NCI-H2081 treated with DMSO at 0.1 percent for 48 hours (cell line): Measurements from ENCODE around the gene USP13.
"Not testable (repeated sequence)": the region's sequence is repeated elsewhere in the genome, so short reads cannot be mapped to it uniquely, and the experiment has no call there.

Source experiments
- DNase-seq: peaks from one replicate; lab custom pipeline; 2025; lab: John Stamatoyannopoulos, UW

USP13 gene

GRCh38 chr3:179735321-179735720, 82.5 kb downstream of the USP13 start:
- DNase-seq, result no peak

DNA sequence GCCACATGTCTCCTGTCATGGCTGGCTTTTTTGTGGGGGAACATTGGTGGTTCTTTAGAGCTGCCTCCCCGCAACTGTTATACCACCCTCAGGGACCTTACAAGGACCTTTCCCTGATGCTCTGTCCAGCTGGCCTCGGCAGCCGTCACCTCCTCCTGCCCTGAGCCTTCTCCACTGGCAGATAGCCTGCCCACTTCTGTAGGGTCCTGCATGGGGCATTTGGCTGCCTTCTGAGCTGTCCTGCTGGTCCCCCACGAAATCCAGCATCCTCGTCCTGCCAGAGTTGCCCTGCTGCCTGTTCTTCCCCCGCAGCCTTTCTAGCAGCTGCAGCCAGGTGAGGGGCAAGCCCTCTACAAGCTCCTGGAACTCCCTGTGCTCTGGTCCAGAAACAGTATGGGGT, 86.2 kb downstream of the USP13 start:
- no peak for DNase-seq

- DNase-seq, result no peak
These were observed 87.2 kb downstream of the USP13 start for GRCh38 chr3:179739816-179740594.

DNA sequence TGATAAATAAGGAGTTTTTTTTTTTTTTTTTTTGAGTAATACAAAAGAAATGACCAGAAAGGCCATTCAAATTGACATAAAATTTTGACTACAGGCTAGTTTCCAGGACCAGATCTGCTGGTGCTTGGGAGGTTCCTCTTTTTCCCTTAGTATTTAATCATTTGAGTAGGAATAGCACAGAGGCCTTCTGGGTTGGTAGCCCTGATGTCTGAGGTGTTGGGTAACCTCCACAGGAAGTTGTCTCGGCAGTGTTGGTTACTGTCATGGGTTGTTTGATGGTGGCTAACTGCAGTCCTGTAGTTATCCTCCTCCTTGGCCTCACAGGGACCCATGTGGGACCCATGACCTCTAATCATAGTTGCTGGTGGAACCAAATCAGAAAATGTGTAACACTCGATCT, 91.1 kb downstream of the USP13 start:
- DNase-seq, result no peak

DNA sequence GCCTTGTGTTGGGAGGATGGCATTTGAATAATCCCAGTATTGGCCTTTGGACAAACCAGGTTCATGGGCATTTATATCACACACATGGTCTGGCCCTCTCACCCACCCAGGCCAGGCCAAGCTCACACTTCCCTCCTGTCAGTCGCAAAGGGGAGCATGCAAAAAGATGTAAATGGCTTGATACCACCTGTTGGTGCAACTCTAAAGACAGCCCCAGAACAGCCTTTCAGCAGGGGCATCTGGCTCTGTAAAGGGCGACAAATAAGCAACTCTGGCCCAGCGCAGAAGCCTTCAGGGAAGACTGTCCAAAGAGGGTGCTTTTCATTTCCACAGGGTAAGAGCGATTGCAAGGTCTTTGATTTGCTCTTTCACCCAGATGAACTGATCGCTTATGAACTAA, 91.8 kb downstream of the USP13 start:
- no peak for DNase-seq

DNA sequence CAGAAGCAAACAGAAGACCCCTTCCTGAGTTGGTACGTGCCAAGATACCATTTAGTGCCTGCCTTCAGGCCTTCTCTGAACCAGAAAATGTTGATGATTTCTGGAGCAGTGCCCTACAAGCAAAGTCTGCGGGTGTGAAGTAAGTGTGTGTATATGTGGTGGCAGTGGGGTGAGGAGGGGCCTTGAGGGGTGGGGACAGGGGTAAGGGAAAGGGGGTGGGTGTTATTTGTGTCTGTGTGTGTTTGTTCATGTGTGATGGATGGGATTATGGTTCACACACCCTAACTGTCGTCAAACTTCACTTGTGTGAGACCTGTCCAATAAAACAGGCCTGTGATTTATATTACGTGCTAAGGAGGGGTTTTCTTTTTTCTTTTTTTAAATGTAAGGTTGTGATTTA, 92.2 kb downstream of the USP13 start:
- DNase-seq, result no peak

- no peak for DNase-seq
These were observed 92.9 kb downstream of the USP13 start for GRCh38 chr3:179745716-179746115.

GRCh38 chr3:179750720-179751328, 98.0 kb downstream of the USP13 start:
- DNase-seq, result no peak

- DNase-seq, result no peak
These were observed 108.1 kb downstream of the USP13 start for GRCh38 chr3:179760944-179761343.

GRCh38 chr3:179765396-179765795, 112.6 kb downstream of the USP13 start:
- DNase-seq, result no peak

- DNase-seq, result no peak
These were observed 113.7 kb downstream of the USP13 start for GRCh38 chr3:179766416-179767133.

DNA sequence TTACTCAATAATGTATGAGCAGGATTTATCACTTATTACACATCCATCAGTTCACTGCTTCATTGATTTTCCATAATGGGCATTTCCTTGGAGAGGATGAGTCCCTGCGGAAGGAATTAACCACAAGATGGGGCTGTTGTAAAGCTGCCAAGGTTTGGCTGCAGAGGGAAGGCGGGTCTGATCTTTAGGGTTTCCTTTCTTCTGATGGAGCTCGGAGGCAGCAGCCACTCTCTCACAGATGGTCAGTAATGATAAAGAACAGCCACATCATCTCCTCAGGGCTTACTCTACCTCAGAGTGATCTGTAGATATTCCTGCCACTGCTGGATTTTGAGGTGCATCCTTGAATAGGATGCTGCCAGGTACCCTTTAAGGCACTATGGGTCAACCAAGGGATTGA, 115.2 kb downstream of the USP13 start:
- DNase-seq, result peak; percentile 32

DNA sequence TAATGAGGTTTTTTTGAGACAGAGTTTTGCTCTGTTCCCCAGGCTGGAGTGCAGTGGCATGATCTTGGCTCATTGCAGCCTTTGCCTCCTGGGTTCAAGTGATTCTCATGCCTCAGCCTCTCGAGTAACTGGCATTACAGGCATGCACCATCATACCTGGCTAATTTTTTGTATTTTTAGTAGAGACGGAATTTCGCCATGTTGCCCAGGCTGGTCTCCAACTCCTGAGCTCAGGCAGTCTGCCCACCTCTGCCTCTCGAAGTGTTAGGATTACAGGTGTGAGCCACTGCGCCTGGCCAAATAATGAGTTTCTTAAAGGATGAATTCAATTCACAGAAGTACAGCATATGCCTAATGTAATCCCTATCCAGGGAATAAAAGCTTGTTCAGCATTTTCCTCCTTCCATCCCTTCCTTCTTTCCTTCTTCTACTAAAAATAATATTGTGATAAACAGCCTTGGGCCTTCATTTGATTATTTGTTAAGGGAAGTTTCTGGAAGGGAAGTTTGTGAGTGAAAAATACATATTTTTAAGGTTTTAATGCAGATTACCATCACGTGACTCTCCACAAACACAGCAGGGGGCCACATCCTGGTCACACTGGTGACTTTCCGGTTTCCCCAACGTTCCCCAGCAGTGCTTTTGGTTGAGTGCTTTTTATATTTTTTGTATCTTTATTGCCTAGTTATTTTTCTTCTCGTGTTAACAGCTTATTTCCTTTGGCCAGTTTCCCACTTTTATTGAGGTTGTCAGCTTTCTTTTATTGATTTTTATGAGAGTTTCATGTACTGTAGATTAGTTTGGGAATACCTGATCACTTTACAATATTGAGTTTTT, 116.8 kb downstream of the USP13 start:
- DNase-seq, result no peak

DNA sequence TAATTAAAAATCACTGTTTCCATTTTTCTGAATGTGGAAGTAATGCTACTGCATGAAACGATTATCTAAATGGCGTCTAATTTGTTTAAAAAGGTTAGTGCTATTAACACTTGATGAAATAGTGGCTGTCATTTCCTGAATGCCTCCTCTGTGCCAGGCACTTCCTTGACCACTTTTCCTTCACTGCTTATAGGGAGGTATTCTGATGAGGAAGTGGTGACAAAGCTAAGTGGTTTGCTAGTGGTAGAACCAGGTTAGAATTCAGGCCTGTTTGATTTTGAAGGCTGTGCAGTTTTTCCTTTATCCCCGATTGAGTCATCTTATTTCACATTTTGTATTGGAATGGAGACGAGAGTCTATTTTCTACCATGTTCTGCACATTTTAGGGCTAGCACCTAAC, 119.0 kb downstream of the USP13 start:
- DNase-seq, result no peak

- DNase-seq, result no peak
These were observed 119.5 kb downstream of the USP13 start for GRCh38 chr3:179772297-179772696.

GRCh38 chr3:179775416-179776122, 122.7 kb downstream of the USP13 start:
- DNase-seq, result no peak

- not testable (repeated sequence) for DNase-seq
These were observed 130.0 kb downstream of the USP13 start for GRCh38 chr3:179782841-179783240.

GRCh38 chr3:179788996-179789395, 136.2 kb downstream of the USP13 start:
- DNase-seq, result no peak

DNA sequence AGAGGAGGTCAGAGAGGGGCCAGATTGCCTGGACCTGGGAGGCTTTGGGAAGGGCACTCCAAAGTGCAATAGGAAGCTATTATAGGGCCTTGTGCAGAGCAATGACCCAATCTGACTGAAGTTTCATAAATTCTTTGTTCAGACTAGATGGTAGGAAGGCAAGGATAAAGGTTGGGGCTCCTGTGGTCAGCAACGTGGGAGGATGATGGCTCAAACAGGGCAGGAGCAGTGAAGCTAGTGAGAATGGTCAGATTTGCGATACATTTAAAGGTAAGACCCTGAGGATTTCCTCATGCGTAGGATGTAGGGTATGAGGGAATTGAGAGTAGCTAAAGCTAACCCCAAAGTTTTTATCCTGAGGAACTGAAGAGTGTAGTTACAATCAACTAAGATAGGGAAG, 139.0 kb downstream of the USP13 start:
- no peak for DNase-seq

DNA sequence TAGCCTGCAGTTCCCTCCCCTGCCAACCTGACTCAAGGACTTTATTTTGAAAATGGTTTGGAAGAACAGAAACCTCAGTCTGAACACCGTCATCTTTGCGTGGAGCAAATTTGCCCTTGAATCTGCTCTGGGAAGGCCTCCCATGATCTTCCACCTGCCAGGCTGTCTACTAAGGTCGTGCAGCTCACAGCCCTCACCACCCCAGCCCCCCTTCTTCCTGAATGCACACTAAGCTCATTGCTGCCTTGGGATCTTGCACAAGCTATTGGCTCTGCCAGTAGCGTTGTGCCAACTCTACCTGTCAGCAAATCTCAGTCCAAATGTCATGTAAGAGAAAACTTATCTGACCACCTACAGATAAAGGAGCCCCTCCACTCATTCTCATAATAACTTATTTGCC, 141.5 kb downstream of the USP13 start:
- DNase-seq, result no peak

GRCh38 chr3:179796421-179796820, 143.6 kb downstream of the USP13 start:
- DNase-seq, result no peak

DNA sequence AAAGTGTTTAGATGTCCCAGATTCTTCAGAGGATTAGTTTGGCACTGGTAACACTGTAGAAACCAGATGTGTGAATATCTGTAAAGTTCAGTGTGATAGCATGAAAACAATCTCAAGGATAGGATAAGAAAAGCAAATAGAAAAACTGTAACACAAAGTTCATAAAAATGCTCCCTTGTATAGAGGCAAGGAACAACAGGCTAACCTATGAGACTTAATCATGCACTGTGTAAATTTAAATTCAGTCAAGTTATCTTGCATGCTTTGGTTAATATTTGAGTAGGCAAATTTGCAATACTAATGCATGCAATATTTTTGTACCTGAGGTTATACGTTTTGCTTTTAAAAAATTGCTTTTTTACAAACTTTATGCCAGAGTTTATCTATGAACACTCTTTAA, 144.4 kb downstream of the USP13 start:
- DNase-seq, result no peak
